ENCODE results near the gene STAM2.

The STAM2 gene

DNA sequence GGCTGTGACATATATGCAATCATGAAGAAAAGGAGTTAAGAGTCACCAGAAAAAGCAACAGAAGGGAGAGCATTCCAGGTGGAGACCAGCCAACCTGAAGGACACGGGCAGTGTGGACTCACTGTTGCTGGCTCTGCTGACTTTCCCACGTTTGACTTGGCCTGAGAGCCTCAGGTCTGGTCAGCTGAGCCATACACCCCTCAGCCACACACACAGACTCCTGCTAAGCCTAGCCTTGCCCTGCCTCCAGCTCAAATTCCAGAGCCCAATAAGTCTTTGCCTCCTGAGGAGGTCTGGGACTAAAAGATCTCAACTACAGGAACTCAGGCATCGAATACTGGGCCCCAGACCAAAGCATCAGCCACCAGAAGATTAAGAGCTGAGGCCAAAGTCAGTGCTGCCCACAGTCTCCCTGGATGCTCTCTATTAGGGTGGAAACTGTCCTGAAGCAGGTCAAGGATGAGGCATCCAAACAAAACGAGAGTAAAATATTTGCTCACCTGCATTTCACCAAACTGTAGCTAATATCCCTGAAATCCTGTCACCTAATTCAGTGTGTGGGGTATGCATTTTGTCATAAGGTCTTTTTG, 100.0 kb downstream of the STAM2 start:
- Histone ChIP-seq H3K79me2 (ENCODE audit: control insufficient read depth, insufficient read depth, low read length, unreplicated experiment) (no peaks in the 10 kb centered on the region), H2AFZ (ENCODE audit: low read length, unreplicated experiment) (no peak overlapping the region), H3K4me3 (ENCODE audit: low read depth, low read length) (no peak overlapping the region), H3K4me1 (ENCODE audit: control insufficient read depth, insufficient read depth, low read length, unreplicated experiment) (no peaks in the 10 kb centered on the region), H3K27me3 (ENCODE audit: insufficient read depth, low read length) (no peaks in the 10 kb centered on the region), H3K27ac (ENCODE audit: low read depth, low read length) (no peak overlapping the region), H3K36me3 (ENCODE audit: insufficient read depth, low read length) (no peaks in the 10 kb centered on the region)

DNA sequence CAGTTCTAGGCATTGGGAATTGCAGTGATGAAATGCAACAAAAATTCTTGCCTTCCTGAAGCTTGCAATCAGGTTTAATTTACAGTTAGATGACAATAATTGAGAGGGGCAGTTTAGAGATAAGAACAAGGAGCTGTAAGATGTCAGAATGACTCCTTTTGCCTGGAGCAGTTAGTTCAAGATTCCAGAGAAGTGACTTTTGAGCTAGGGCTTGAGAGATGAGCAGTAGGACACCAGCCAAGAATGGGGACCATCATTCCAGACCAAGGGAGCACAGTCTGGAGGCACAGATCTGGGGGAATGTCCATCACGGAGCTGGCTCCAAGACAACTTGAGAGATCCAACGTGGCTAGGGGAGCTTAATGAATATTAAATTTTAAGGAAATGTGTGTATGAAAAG, 103.6 kb downstream of the STAM2 start:
- H3K36me3 ChIP-seq (ENCODE audit: insufficient read depth, low read length) = no peaks in the 10 kb centered on the region
- no peak overlapping the region for H2AFZ ChIP-seq (ENCODE audit: low read length, unreplicated experiment)
- H3K27ac ChIP-seq (ENCODE audit: low read depth, low read length) = no peak overlapping the region
- H3K79me2 ChIP-seq (ENCODE audit: control insufficient read depth, insufficient read depth, low read length, unreplicated experiment) = no peaks in the 10 kb centered on the region
- H3K4me3 ChIP-seq (ENCODE audit: low read depth, low read length) = no peak overlapping the region
- no peaks in the 10 kb centered on the region for H3K4me1 ChIP-seq (ENCODE audit: control insufficient read depth, insufficient read depth, low read length, unreplicated experiment)
- no peaks in the 10 kb centered on the region for H3K27me3 ChIP-seq (ENCODE audit: insufficient read depth, low read length)

DNA sequence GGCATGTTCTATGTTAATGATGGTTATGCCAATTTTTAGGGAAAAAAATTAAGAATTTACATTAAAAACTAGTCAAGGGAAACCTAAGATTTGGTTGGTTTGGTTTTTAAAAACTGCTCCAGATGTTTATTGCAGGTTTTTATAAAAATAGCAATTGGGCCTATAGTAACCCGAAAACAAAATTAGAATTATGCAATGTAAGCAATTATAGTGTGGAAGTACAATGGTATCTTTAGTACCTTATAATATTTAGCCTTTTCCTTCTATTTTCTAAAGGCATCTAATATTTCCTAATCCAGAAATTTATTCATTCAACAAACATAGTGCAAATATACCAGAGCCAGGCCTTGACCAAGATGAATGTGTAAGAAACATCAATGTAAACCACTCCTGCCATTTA, 104.0 kb downstream of the STAM2 start:
- Histone ChIP-seq H3K79me2 (ENCODE audit: control insufficient read depth, insufficient read depth, low read length, unreplicated experiment) (no peaks in the 10 kb centered on the region), H3K27ac (ENCODE audit: low read depth, low read length) (no peak overlapping the region), H3K27me3 (ENCODE audit: insufficient read depth, low read length) (no peaks in the 10 kb centered on the region), H3K4me1 (ENCODE audit: control insufficient read depth, insufficient read depth, low read length, unreplicated experiment) (no peaks in the 10 kb centered on the region), H3K36me3 (ENCODE audit: insufficient read depth, low read length) (no peaks in the 10 kb centered on the region), H2AFZ (ENCODE audit: low read length, unreplicated experiment) (no peak overlapping the region), H3K4me3 (ENCODE audit: low read depth, low read length) (no peak overlapping the region)

DNA sequence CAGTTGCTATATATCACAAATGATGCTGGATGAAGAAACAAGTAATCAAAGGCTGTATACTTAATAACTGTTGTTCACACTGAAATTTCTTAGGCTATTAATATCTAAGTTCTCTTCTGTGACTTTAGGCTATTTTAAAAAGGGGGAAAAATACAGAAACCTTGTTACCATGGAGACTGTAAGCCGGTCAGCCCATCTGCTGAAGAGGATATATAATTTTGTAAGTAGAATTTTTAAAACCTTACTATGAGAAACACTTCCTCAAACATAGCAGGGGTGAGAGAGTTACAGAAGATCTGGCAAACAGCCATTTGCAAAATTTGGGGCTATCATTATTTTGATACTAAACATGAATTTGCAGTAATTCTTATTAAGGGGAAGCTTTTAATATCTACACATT, 104.5 kb downstream of the STAM2 start:
- H3K27me3 ChIP-seq (ENCODE audit: insufficient read depth, low read length) = no peaks in the 10 kb centered on the region
- no peak overlapping the region for H3K27ac ChIP-seq (ENCODE audit: low read depth, low read length)
- no peak overlapping the region for H2AFZ ChIP-seq (ENCODE audit: low read length, unreplicated experiment)
- no peak overlapping the region for H3K4me3 ChIP-seq (ENCODE audit: low read depth, low read length)
- no peaks in the 10 kb centered on the region for H3K79me2 ChIP-seq (ENCODE audit: control insufficient read depth, insufficient read depth, low read length, unreplicated experiment)
- no peaks in the 10 kb centered on the region for H3K4me1 ChIP-seq (ENCODE audit: control insufficient read depth, insufficient read depth, low read length, unreplicated experiment)
- H3K36me3 ChIP-seq (ENCODE audit: insufficient read depth, low read length) = no peaks in the 10 kb centered on the region

GRCh38 chr2:152068226-152068625, 107.3 kb downstream of the STAM2 start:
- no peak overlapping the region for H3K27ac ChIP-seq (ENCODE audit: low read depth, low read length)
- no peak overlapping the region for H3K4me3 ChIP-seq (ENCODE audit: low read depth, low read length)
- peaks cover 16% of the 10 kb centered on the region; the same call in 1 of the 2 replicates for H3K27me3 ChIP-seq (ENCODE audit: insufficient read depth, low read length)
- no peak overlapping the region for H2AFZ ChIP-seq (ENCODE audit: low read length, unreplicated experiment)
- no peaks in the 10 kb centered on the region for H3K36me3 ChIP-seq (ENCODE audit: insufficient read depth, low read length)
- peaks cover 7% of the 10 kb centered on the region for H3K4me1 ChIP-seq (ENCODE audit: control insufficient read depth, insufficient read depth, low read length, unreplicated experiment)
- no peaks in the 10 kb centered on the region for H3K79me2 ChIP-seq (ENCODE audit: control insufficient read depth, insufficient read depth, low read length, unreplicated experiment)

DNA sequence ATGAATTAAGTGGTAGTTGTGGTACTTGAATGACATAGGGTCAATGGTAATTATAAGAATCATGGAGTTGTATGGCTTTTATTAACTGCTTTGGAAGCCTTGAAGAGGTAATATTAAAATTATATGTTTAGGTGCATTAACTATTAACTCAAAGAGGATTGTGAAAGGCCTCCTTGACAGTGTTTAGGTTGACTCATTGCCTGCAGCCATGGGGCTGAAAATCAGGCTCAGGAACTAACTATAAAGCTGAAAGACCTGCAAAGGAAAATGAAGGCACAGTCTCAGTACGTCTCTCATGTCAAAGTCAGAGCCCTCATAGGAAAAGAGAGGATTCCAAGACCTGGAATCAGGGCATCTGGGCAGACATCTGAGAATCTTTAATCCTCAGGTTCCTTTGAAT, 107.7 kb downstream of the STAM2 start:
- Histone ChIP-seq H2AFZ (ENCODE audit: low read length, unreplicated experiment) (no peak overlapping the region), H3K27me3 (ENCODE audit: insufficient read depth, low read length) (peaks cover 16% of the 10 kb centered on the region; the same call in 1 of the 2 replicates), H3K27ac (ENCODE audit: low read depth, low read length) (no peak overlapping the region), H3K4me1 (ENCODE audit: control insufficient read depth, insufficient read depth, low read length, unreplicated experiment) (peaks cover 11% of the 10 kb centered on the region), H3K4me3 (ENCODE audit: low read depth, low read length) (no peak overlapping the region), H3K79me2 (ENCODE audit: control insufficient read depth, insufficient read depth, low read length, unreplicated experiment) (no peaks in the 10 kb centered on the region), H3K36me3 (ENCODE audit: insufficient read depth, low read length) (no peaks in the 10 kb centered on the region)

Measured in ACC112 (cell line).